Natural killer cell treated with Interleukin-12 subunit alpha and Interleukin-12 subunit beta and Interleukin-15 and Interleukin-18, amount 100 ng/mL, for 72 hours (primary cell): ENCODE results near the gene UCHL5. TPM values are rescaled to one million over a fixed set of nuclear protein-coding genes. Genes with fewer than 3 reads are reported as not detected.
"Not testable (repeated sequence)": the region's sequence is repeated elsewhere in the genome, so short reads cannot be mapped to it uniquely, and the experiment has no call there.

ENCODE experiments used
- ATAC-seq, 2 donors: fragments of 150-1000 bp; cut with Tn5 transposase in 1 of 2; sonication (Bioruptor Pico), chemical (Tn5 transposase) in 1 of 2; 2 replicates each; pipeline ENCODE4 v1.10.0; 2021
- DNase-seq: peaks from one replicate; pipeline ENCODE4 v3.0.0; 2022; ENCODE audit warnings: low spot score
- H3K27ac Mint-ChIP-seq, 2 donors: 1 replicate in 1 of 2; 2 replicates in 1 of 2; pipeline ENCODE4 v1.8.0; 2022; ENCODE audit warnings: mixed read lengths in 2 of 2, mild to moderate bottlenecking in 1 of 2, moderate library complexity in 1 of 2
- H3K27me3 Mint-ChIP-seq, 2 donors: 1 replicate in 1 of 2; 2 replicates in 1 of 2; pipeline ENCODE4 v1.8.0; 2022; ENCODE audit warnings: mixed read lengths in 2 of 2
- H3K36me3 Mint-ChIP-seq: one replicate; pipeline ENCODE4 v1.8.0; 2022; ENCODE audit warnings: mixed read lengths
- H3K4me1 Mint-ChIP-seq, 2 donors: 1 replicate in 1 of 2; 2 replicates in 1 of 2; pipeline ENCODE4 v1.8.0; 2022; ENCODE audit warnings: low read depth in 2 of 2, mixed read lengths in 2 of 2, mild to moderate bottlenecking in 1 of 2
- H3K4me3 Mint-ChIP-seq: one replicate; pipeline ENCODE4 v1.8.0; 2022; ENCODE audit warnings: mixed read lengths
- H3K9me3 Mint-ChIP-seq: 2 replicates; pipeline ENCODE4 v1.8.0; 2022; ENCODE audit warnings: mixed read lengths
- total RNA-seq, 2 donors: library from RNA; stranded (reverse); gene quantifications; one replicate each; pipeline ENCODE4 v1.2.3, GENCODE V29; 2022

The UCHL5 gene
- total RNA-seq, 2 donors from 2014 or later = 67.9 to 76.8 TPM

DNA sequence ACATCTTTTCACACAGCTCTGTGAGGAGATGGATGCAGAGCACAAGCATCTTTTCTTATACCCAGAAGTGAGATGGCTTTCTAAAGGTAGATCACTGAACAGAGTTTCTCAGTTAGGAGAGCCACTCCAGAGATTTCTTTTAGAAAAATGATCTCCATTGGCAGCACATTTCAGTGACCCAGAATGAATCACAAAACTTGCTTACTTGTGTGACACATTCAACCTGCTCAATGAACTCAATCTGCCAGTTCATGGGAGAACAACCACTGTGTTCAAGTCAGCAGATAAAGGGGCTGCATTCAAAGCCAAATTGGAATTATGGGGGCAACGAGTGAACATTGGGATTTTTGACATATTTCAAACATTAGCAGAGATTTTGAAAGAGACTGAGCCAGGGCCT lies 78.3 kb downstream of the UCHL5 start:
- Mint-ChIP-seq H3K9me3 (no peaks in the 10 kb centered on the region), H3K4me1 (peaks cover 5 to 16% of the 10 kb centered on the region in 2 donors), H3K36me3 (peaks cover 4% of the 10 kb centered on the region), H3K27me3 (no peaks in the 10 kb centered on the region), H3K27ac (no peak overlapping the region), H3K4me3 (no peak overlapping the region)
- no peak for ATAC-seq
- no peak for DNase-seq

DNA sequence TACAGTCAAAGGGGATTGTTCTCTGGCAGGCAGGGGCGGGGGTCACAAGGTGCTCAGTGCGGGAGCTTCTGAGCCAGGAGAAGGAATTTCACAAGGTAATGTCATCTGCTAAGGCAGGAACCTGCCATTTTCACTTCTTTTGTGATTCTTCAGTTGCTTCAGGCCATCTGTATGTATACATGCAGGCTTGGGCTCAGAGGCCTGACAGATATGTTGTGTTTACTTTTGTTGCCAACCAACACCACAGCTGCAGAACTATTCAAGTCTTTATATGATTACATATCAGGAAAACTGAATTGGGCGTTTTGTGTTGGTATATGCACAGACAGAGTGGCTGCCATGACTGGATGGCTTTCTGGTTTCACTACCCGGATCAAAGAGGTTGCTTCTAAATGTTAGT lies 78.8 kb downstream of the UCHL5 start:
- not testable (repeated sequence) for H3K27ac Mint-ChIP-seq, H3K27me3 Mint-ChIP-seq, H3K36me3 Mint-ChIP-seq, H3K4me3 Mint-ChIP-seq, H3K9me3 Mint-ChIP-seq, ATAC-seq, DNase-seq
- peaks cover 5 to 11% of the 10 kb centered on the region in 2 donors for H3K4me1 Mint-ChIP-seq

DNA sequence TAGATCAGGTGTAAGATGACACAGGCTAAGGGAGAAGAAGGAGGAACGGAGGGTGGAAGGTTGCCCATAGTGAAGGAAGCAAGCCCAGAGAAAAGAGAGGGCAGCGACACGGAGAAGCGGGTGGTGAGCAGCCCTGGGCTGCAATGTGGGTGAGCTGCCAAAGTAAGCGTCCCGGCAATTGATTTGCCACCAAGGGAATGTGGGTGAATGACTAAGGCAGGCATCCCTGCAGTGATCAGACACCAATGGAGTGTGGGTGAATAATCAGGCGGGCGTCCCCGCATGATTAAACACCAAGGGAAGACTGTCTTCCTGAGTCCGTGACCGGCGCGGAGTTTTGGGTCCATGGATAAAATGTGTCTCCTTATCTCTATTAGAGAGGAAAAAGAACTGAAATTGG lies 79.6 kb downstream of the UCHL5 start:
- DNase-seq = no peak
- no peaks in the 10 kb centered on the region for H3K9me3 Mint-ChIP-seq
- no peak for ATAC-seq
- H3K27me3 Mint-ChIP-seq = no peaks in the 10 kb centered on the region
- no peak overlapping the region for H3K27ac Mint-ChIP-seq
- H3K4me1 Mint-ChIP-seq = peaks cover 5 to 11% of the 10 kb centered on the region in 2 donors
- H3K36me3 Mint-ChIP-seq = no peaks in the 10 kb centered on the region
- no peak overlapping the region for H3K4me3 Mint-ChIP-seq

DNA sequence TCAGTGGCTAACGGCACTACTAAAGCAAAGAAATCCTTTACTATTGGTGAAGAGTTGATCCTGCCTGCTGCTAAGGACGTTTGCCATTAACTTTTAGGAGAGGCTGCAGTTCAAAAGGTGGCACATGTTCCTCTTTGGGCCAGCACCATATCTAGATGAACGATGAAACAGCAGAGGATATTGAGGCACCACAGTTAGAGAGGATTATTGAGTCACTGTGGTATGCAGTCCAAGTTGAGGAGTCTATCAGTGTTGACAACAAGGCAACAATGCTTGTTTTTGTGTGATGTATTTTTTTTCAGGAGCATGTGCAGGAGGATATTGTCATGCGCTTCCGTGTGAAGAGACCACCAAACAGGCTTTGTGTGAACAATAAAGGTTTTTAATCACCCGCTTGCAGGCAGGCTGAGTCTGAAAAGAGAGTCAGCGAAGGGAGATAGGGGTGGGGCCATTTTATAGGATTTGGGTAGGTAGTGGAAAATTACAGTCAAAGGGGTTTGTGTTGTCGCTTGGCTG lies 80.9 kb downstream of the UCHL5 start:
- Mint-ChIP-seq H3K36me3 (no peaks in the 10 kb centered on the region), H3K27me3 (no peaks in the 10 kb centered on the region), H3K4me1 (peaks cover under 1 to 1% of the 10 kb centered on the region in 2 donors), H3K4me3 (no peak overlapping the region), H3K9me3 (no peaks in the 10 kb centered on the region), H3K27ac (peak overlapping the region in 1 of 2 donors; percentile 19)
- ATAC-seq (no peak), DNase-seq (no peak)

DNA sequence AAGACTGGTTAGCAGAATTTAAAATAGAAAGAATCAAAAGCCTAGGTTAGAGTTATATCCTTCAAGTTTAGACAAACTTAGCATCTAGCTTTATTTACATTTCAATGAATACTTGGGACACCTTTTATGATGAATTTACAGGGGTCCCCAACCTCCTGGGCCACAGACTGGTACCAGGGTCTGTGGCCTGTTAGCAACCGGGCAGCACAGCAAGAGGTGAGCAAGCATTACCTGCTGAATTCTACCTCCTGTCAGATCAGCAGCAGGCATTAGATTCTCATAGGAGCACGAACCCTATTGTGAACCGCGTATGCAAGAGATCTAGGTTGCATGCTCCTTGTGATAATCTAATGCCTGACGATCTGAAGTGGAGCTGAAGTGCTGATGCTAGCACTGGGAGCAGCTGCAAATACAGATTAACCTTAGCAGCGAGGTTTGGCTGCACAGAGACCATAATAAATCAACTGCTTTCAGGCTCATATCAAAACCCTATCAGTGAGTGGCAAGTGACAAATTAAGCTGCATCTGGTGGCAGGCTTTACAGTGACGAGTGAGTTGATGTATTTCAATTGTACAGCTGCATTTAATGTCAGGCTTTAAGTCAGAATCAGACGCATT lies 82.0 kb downstream of the UCHL5 start:
- H3K9me3 Mint-ChIP-seq = no peaks in the 10 kb centered on the region
- ATAC-seq (no peak), DNase-seq (no peak)
- H3K4me3 Mint-ChIP-seq = no peak overlapping the region
- no peaks in the 10 kb centered on the region for H3K4me1 Mint-ChIP-seq
- H3K27ac Mint-ChIP-seq = no peak overlapping the region
- H3K27me3 Mint-ChIP-seq = no peaks in the 10 kb centered on the region
- H3K36me3 Mint-ChIP-seq = no peaks in the 10 kb centered on the region

DNA sequence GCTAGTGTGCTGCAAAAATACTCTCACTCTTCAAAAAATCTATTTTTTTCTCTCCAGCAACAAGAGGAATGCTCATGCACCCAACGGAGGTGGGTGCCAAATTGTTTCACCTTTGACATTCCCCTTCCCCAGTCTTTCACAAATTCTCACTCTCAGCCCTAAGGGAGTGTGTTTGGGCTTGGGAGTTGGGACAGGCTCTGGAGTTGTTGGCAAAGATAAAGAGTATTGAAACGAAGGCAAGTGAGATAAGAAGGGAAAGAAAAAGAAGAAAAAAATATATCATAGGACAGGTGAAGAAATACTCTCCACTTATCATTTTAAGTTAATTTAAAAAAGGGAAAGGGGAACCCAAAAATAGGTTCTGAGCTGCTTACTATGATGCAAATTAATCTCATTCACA lies 82.6 kb downstream of the UCHL5 start:
- ATAC-seq (no peak), DNase-seq (no peak)
- Mint-ChIP-seq H3K27me3 (no peaks in the 10 kb centered on the region), H3K36me3 (no peaks in the 10 kb centered on the region), H3K9me3 (no peaks in the 10 kb centered on the region), H3K4me3 (no peak overlapping the region), H3K4me1 (no peaks in the 10 kb centered on the region), H3K27ac (no peak overlapping the region)

DNA sequence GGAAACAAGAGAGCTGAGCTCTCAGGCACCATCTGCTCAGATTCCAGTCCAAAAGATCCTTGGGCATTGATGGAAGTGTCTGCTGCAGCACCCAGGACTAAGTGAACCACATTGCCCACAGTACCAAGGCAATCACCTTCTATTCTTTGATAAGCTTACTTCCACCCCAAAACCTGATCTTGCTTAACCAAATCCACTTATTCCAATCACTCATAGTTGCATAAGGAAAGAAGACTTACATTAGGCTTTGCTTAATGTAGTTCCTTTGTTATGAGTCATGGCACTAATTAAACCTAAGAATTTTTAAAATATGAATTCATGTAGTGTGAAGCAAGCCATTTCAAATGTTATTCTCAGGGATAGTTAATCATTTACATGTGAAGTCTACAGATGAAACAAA lies 84.5 kb downstream of the UCHL5 start:
- ATAC-seq = no peak
- Mint-ChIP-seq H3K27me3 (no peaks in the 10 kb centered on the region), H3K4me3 (no peak overlapping the region), H3K36me3 (no peaks in the 10 kb centered on the region), H3K4me1 (no peaks in the 10 kb centered on the region), H3K9me3 (no peaks in the 10 kb centered on the region), H3K27ac (no peak overlapping the region)
- DNase-seq = no peak

DNA sequence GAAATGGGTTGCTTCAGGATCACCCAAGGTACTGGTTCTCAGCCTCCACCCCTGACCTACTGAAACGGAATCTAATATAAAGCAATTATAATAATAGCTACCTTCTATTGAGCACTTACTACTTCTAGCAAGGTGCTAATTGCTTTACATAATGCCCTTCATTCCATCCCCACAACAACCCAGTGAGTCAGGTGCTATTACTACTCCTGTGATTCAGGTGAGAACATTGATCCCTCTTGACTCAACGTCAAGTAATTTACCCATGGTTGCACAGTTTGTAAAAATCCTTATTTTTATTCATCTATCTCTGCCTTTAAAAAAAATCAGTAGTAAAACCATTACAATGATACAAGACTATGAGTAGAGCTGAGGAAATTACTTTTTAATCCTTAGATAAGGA lies 85.2 kb downstream of the UCHL5 start:
- ATAC-seq (no peak), DNase-seq (no peak)
- H3K9me3 Mint-ChIP-seq = no peaks in the 10 kb centered on the region
- no peaks in the 10 kb centered on the region for H3K27me3 Mint-ChIP-seq
- no peak overlapping the region for H3K27ac Mint-ChIP-seq
- no peak overlapping the region for H3K4me3 Mint-ChIP-seq
- no peaks in the 10 kb centered on the region for H3K4me1 Mint-ChIP-seq
- no peaks in the 10 kb centered on the region for H3K36me3 Mint-ChIP-seq

DNA sequence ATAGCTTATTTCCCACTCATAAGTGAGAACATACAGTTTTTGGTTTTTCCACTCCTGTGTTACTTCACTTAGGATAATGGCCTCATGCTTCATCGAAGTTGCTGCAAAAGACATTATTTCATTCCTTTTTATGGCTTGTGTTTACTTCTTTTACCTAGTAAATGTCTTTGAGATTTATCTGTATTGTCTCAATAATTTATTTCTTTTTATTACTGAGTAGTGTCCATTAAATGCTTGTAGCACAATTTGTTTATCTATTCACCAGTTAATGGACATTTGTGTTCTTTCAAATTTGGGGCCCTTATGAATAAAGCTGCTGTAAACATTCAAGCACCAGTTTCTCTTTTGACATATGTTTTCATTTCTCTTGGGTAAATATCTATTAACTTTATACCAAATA lies 86.0 kb downstream of the UCHL5 start:
- no peaks in the 10 kb centered on the region for H3K4me1 Mint-ChIP-seq
- no peak overlapping the region for H3K4me3 Mint-ChIP-seq
- ATAC-seq (no peak), DNase-seq (no peak)
- H3K27ac Mint-ChIP-seq = no peak overlapping the region
- no peaks in the 10 kb centered on the region for H3K36me3 Mint-ChIP-seq
- H3K9me3 Mint-ChIP-seq = no peaks in the 10 kb centered on the region
- no peaks in the 10 kb centered on the region for H3K27me3 Mint-ChIP-seq

DNA sequence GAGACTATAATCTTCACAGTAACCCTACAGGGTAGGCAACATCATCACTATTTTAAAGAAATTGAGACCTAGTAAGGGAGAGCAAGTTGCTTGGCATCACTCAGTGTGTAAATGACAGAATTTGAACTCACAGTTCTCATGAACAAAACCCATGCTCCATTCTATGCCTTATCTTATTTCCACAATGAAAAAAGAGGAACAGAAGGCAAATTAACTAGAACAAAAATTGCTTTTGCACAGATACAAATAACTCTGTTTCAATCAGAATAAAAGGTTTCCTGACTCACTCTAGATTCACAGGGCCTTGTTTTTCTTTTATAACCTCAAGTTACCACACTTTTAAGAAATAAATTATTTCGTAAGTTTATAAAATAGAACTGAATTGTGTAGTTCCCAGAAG lies 90.1 kb downstream of the UCHL5 start:
- Mint-ChIP-seq H3K4me1 (peaks cover 0 to 15% of the 10 kb centered on the region in 2 donors), H3K36me3 (no peaks in the 10 kb centered on the region), H3K9me3 (no peaks in the 10 kb centered on the region), H3K27ac (no peak overlapping the region), H3K27me3 (no peaks in the 10 kb centered on the region), H3K4me3 (no peak overlapping the region)
- ATAC-seq (no peak), DNase-seq (no peak)

DNA sequence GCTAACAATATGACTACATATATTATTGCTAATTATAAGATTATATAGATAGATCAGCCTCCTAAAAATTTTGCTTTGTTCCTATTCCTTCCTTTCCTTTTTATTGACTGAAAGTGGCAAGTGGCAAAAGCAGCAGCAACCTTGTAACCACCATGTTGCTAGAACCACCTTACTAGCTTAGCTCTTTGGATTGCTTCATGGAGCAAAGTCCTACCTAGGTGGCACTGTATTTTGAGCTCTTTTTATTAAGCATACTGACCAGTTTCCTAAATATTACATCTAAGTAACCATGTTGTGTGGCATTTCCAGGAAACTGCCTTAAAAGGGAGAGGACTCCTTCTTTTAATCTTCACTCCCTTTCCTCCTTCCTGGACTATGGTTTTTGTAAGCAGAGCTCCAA lies 90.8 kb downstream of the UCHL5 start:
- Mint-ChIP-seq H3K27ac (no peak overlapping the region), H3K4me3 (no peak overlapping the region), H3K27me3 (no peaks in the 10 kb centered on the region), H3K9me3 (no peaks in the 10 kb centered on the region), H3K4me1 (peaks cover 0 to 16% of the 10 kb centered on the region in 2 donors), H3K36me3 (no peaks in the 10 kb centered on the region)
- ATAC-seq (no peak), DNase-seq (no peak)

DNA sequence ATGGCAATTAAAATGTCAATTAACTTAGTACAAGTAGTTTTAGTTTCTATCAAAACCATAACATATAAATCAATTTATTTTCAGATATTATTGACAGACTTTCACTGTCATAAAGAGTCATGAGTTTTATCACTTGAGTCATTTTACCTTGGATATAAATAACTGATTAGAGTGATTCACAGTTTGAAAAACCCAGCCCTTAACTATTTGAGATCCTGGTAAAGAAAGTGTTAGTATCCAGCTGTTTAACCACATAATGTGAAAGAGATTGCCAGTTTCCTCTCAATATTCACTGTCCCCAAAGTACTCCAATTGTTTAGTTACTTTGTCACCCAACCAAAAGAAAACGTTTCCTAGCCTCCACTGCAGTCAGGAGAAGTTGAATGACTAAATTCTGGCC lies 91.3 kb downstream of the UCHL5 start:
- no peaks in the 10 kb centered on the region for H3K36me3 Mint-ChIP-seq
- ATAC-seq = no peak
- H3K27me3 Mint-ChIP-seq = no peaks in the 10 kb centered on the region
- H3K9me3 Mint-ChIP-seq = no peaks in the 10 kb centered on the region
- peaks cover 0 to 16% of the 10 kb centered on the region in 2 donors for H3K4me1 Mint-ChIP-seq
- H3K4me3 Mint-ChIP-seq = no peak overlapping the region
- no peak for DNase-seq
- H3K27ac Mint-ChIP-seq = peak overlapping the region in 1 of 2 donors; percentile 32

DNA sequence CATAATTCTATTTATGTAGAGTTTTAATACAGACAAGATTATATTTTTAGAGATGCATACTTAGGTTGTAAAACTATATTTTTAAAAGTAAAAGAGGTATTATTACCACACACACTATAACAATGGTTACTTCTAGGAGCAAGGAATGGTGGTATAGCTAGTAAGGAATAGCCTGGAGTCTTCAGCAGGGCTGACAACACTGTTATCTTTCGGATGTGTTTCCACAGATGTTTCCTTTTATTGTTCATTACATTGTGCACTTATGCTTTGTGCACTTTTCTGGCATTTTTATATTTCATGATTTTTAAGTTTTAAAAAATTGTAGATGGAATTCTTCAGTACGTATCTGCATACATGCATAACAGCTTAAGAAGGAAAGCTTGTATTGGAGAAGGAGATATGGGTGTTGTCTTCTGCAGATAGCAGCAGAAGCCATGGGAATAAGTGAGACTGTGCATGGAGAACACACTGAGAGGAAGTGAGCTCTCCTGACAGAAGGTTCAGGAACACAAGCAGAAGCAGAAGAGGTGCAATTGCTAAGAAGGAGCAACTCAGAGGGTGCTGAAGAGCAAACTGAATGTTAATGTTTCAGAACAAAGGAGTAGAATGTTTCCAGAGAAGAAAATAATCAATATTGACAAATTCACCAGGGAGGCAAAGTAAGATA lies 91.8 kb downstream of the UCHL5 start:
- DNase-seq (no peak), ATAC-seq (no peak)
- peaks cover 0 to 16% of the 10 kb centered on the region in 2 donors for H3K4me1 Mint-ChIP-seq
- no peaks in the 10 kb centered on the region for H3K9me3 Mint-ChIP-seq
- no peaks in the 10 kb centered on the region for H3K27me3 Mint-ChIP-seq
- H3K36me3 Mint-ChIP-seq = no peaks in the 10 kb centered on the region
- peak overlapping the region in 1 of 2 donors; percentile 32 for H3K27ac Mint-ChIP-seq
- H3K4me3 Mint-ChIP-seq = no peak overlapping the region

DNA sequence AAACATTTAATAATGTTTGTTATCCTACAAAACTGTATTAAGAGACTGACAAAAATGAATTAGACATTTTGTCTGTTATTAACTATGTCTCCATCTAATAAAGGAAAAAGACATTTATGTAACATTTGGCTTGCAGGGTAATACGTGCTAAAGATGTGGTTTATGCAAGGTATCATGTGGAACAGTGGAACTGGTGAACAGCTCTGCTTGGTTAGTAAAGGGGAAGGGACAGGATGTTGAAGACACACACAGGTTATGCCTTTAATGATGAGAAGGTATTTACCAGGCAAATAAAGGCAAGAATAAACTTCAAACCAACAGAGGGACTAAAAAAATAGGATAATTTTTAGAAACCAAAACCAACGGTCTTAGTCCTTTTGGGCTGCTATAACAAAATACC lies 93.1 kb downstream of the UCHL5 start:
- ATAC-seq (no peak), DNase-seq (no peak)
- H3K4me3 Mint-ChIP-seq = no peak overlapping the region
- H3K4me1 Mint-ChIP-seq = peaks cover 0 to 16% of the 10 kb centered on the region in 2 donors
- no peaks in the 10 kb centered on the region for H3K36me3 Mint-ChIP-seq
- no peaks in the 10 kb centered on the region for H3K27me3 Mint-ChIP-seq
- no peak overlapping the region for H3K27ac Mint-ChIP-seq
- H3K9me3 Mint-ChIP-seq = no peaks in the 10 kb centered on the region
